HepG2 (cell line): ENCODE data around the gene TMEM97. TPM values are rescaled to one million over a fixed set of nuclear protein-coding genes. Genes with fewer than 3 reads are reported as not detected.

ENCODE experiments used
- CSRNP2 ChIP-seq: sonication (generic); formaldehyde crosslinking; conservative IDR thresholded peaks from 2 replicates; pipeline ENCODE4 v1.8.0; 2022; ENCODE audit warnings: low read depth, missing genetic modification reagents
- EEA1 ChIP-seq: sonication (generic); formaldehyde crosslinking; IDR thresholded peaks from 2 replicates; pipeline ENCODE4 v1.5.1; 2020; ENCODE audit warnings: mild to moderate bottlenecking, missing genetic modification reagents, borderline replicate concordance
- FOXM1 ChIP-seq: sonication (generic); formaldehyde crosslinking; IDR thresholded peaks from 2 replicates; pipeline ENCODE4 v1.5.0; 2020; ENCODE audit warnings: missing genetic modification reagents
- HOXA5 ChIP-seq: sonication (generic); formaldehyde crosslinking; IDR thresholded peaks from 2 replicates; pipeline ENCODE4 v1.4.0; 2020; ENCODE audit warnings: missing genetic modification reagents
- IRF9 ChIP-seq: sonication (generic); formaldehyde crosslinking; IDR thresholded peaks from 2 replicates; pipeline ENCODE4 v1.8.0; 2022; ENCODE audit warnings: missing genetic modification reagents, mild to moderate bottlenecking, borderline replicate concordance
- KDM2A ChIP-seq: sonication (generic); formaldehyde crosslinking; IDR thresholded peaks from 2 replicates; pipeline ENCODE4 v1.4.0; 2020; ENCODE audit warnings: low read depth, missing genetic modification reagents, borderline replicate concordance
- MTF1 ChIP-seq: sonication (generic); formaldehyde crosslinking; IDR thresholded peaks from 2 replicates; pipeline ENCODE4 v1.5.0; 2020; ENCODE audit warnings: missing genetic modification reagents
- NBN ChIP-seq: fragments of 450-650 bp; conservative IDR thresholded peaks from 2 replicates; pipeline ENCODE4 v1.6.1; 2017
- NR2C2 ChIP-seq: sonication (generic); formaldehyde crosslinking; IDR thresholded peaks from 2 replicates; pipeline ENCODE4 v1.4.0; 2020; ENCODE audit warnings: missing genetic modification reagents, mild to moderate bottlenecking, moderate library complexity, borderline replicate concordance
- PHF5A ChIP-seq: IDR thresholded peaks from one replicate; pipeline ENCODE4 v1.6.1; 2018; ENCODE audit warnings: low read depth, missing genetic modification reagents; ENCODE audit not compliant: unreplicated experiment
- RXRA ChIP-seq: sonication (generic); formaldehyde crosslinking; IDR thresholded peaks from 2 replicates; pipeline ENCODE4 v1.5.1; 2020; ENCODE audit warnings: missing genetic modification reagents
- SMARCE1 ChIP-seq: fragments of 450-650 bp; IDR thresholded peaks from 2 replicates; pipeline ENCODE4 v1.6.1; 2017; ENCODE audit warnings: borderline replicate concordance
- SOX5 ChIP-seq: IDR thresholded peaks from 2 replicates; pipeline ENCODE4 v1.6.1; 2016; ENCODE audit warnings: borderline replicate concordance
- XBP1 ChIP-seq: sonication (generic); formaldehyde crosslinking; IDR thresholded peaks from 2 replicates; pipeline ENCODE4 v1.5.0; 2020; ENCODE audit warnings: missing genetic modification reagents
- ZBTB46 ChIP-seq: sonication (generic); formaldehyde crosslinking; IDR thresholded peaks from 2 replicates; pipeline ENCODE4 v1.4.0; 2020; ENCODE audit warnings: mild to moderate bottlenecking, missing genetic modification reagents, borderline replicate concordance
- ZEB1 ChIP-seq: IDR thresholded peaks from 2 replicates; pipeline ENCODE4 v1.6.1; 2012; ENCODE audit warnings: mild to moderate bottlenecking, low read depth, inconsistent platforms; ENCODE audit not compliant: insufficient replicate concordance
- ZFP36L2 ChIP-seq: sonication (generic); formaldehyde crosslinking; IDR thresholded peaks from 2 replicates; pipeline ENCODE4 v1.4.0; 2020; ENCODE audit warnings: missing genetic modification reagents
- ZFYVE20 ChIP-seq: sonication (generic); formaldehyde crosslinking; IDR thresholded peaks from 2 replicates; pipeline ENCODE4 v1.8.0; 2023; ENCODE audit warnings: low read depth, mild to moderate bottlenecking, moderate library complexity, missing genetic modification reagents, borderline replicate concordance
- ZNF121 ChIP-seq: sonication (generic); formaldehyde crosslinking; IDR thresholded peaks from 2 replicates; pipeline ENCODE4 v1.5.0; 2020; ENCODE audit warnings: mild to moderate bottlenecking, missing genetic modification reagents
- ZNF251 ChIP-seq: sonication (generic); formaldehyde crosslinking; IDR thresholded peaks from 2 replicates; pipeline ENCODE4 v1.9.0; 2021; ENCODE audit warnings: mild to moderate bottlenecking, missing genetic modification reagents
- ZNF354B ChIP-seq: sonication (generic); formaldehyde crosslinking; IDR thresholded peaks from 2 replicates; pipeline ENCODE4 v1.8.0; 2022; ENCODE audit warnings: mild to moderate bottlenecking, missing genetic modification reagents
- ZNF496 ChIP-seq: sonication (generic); formaldehyde crosslinking; IDR thresholded peaks from 2 replicates; pipeline ENCODE4 v1.8.1; 2023; ENCODE audit warnings: mild to moderate bottlenecking, moderate library complexity, missing genetic modification reagents; ENCODE audit not compliant: insufficient replicate concordance
- ZNF615 ChIP-seq: sonication (generic); formaldehyde crosslinking; IDR thresholded peaks from 2 replicates; pipeline ENCODE4 v1.5.0; 2020; ENCODE audit warnings: mild to moderate bottlenecking, missing genetic modification reagents, borderline replicate concordance
- ZNF703 ChIP-seq: sonication (generic); formaldehyde crosslinking; IDR thresholded peaks from 2 replicates; pipeline ENCODE4 v1.5.1; 2020; ENCODE audit warnings: missing genetic modification reagents, mild to moderate bottlenecking, moderate library complexity, borderline replicate concordance
- ZSCAN25 ChIP-seq: sonication (generic); formaldehyde crosslinking; IDR thresholded peaks from 2 replicates; pipeline ENCODE4 v1.8.0; 2022; ENCODE audit warnings: mild to moderate bottlenecking, missing genetic modification reagents
- polyA plus RNA-seq, 8 experiments: library from polyadenylated mRNA; depleted of rRNA in 3 of 8; stranded (reverse) in 7 of 8; unstranded in 1 of 8; fragments of >200 nt; fragmentation: Illumina TruSeq in 4 of 8; extraction: Trizol in 4 of 8; gene quantifications; 2 replicates each; pipeline versions ENCODE4 v1.2.1 to v1.2.3, GENCODE V29; 2011 to 2016; ENCODE audit warnings: low read depth in 4 of 8, missing spikeins in 1 of 8, mixed read lengths in 1 of 8; ENCODE audit not compliant: insufficient read depth in 1 of 8
- total RNA-seq, 5 experiments: library from RNA; depleted of rRNA; stranded (reverse); fragments of >200 nt; fragmentation: Illumina TruSeq; extraction: Trizol; gene quantifications; 2 replicates each; pipeline ENCODE4 v1.2.3, GENCODE V29; 2016; ENCODE audit warnings: low read depth in 1 of 5

The TMEM97 gene
- total and polyA plus RNA-seq, 2 of the 13 experiments (the other 11 are each of a cell fraction or from before 2014, with no cell fraction given): 69.6 to 137 TPM

GRCh38 chr17:28318759-28319597, at the start of gene TMEM97 (continued):
- peak; percentile 82 for TF ChIP-seq ZNF354B
- no peak for TF ChIP-seq FOXM1 (CRISPR knock-in tag)
- no peak for TF ChIP-seq SMARCE1
- TF ChIP-seq PHF5A (CRISPR knock-in tag): no peak
- TF ChIP-seq ZNF703 (CRISPR knock-in tag): 0 out of 2 replicates have a peak, but pooled peaks have one; percentile 57
- TF ChIP-seq ZNF121 (CRISPR knock-in tag): no peak; the same call in 1 of the 2 replicates
- TF ChIP-seq NBN: no peak
- peak; percentile 37; the same call in 1 of the 2 replicates for TF ChIP-seq NR2C2 (CRISPR knock-in tag)
- 0 out of 2 replicates have a peak, but pooled peaks have one; percentile 21 for TF ChIP-seq ZFP36L2 (CRISPR knock-in tag)
- TF ChIP-seq EEA1 (CRISPR knock-in tag): 0 out of 2 replicates have a peak, but pooled peaks have one; percentile 29
- no peak for TF ChIP-seq ZNF251 (CRISPR knock-in tag)
- TF ChIP-seq XBP1 (CRISPR knock-in tag): no peak; the same call in 1 of the 2 replicates
- no peak for TF ChIP-seq ZNF615 (CRISPR knock-in tag)
- TF ChIP-seq ZSCAN25 (CRISPR knock-in tag): no peak
- peak; percentile 55 for TF ChIP-seq IRF9 (CRISPR knock-in tag)
- 0 out of 2 replicates have a peak, but pooled peaks have one; percentile 13 for TF ChIP-seq SOX5 (CRISPR knock-in tag)
- TF ChIP-seq ZEB1: no peak
- TF ChIP-seq MTF1 (CRISPR knock-in tag): no peak
- no peak for TF ChIP-seq ZNF496 (CRISPR knock-in tag)
- TF ChIP-seq ZFYVE20 (CRISPR knock-in tag): no peak
- TF ChIP-seq RXRA (CRISPR knock-in tag): no peak; the same call in 1 of the 2 replicates
- peak; percentile 72; the same call in 1 of the 2 replicates for TF ChIP-seq HOXA5
- TF ChIP-seq CSRNP2 (CRISPR knock-in tag): no peak
- peak; percentile 80 for TF ChIP-seq KDM2A
- TF ChIP-seq ZBTB46: no peak
